Nephron progenitor cell (in vitro differentiated cells): ENCODE measurements around the gene ZDHHC21.

Source experiments
- DNase-seq: peaks from one replicate; pipeline ENCODE4 v3.0.0; 2021
- H3K27ac Mint-ChIP-seq: 2 replicates; pipeline ENCODE4 v1.8.0; 2021; ENCODE audit warnings: mild to moderate bottlenecking, moderate library complexity, mixed read lengths
- H3K27me3 Mint-ChIP-seq: 2 replicates; pipeline ENCODE4 v1.8.0; 2021; ENCODE audit warnings: mild to moderate bottlenecking, low read depth, mixed read lengths; ENCODE audit not compliant: poor library complexity
- H3K36me3 Mint-ChIP-seq: 2 replicates; pipeline ENCODE4 v1.8.0; 2021; ENCODE audit warnings: low read depth, mixed read lengths
- H3K4me1 Mint-ChIP-seq: 2 replicates; pipeline ENCODE4 v1.8.0; 2021; ENCODE audit warnings: mixed read lengths
- H3K4me3 Mint-ChIP-seq: 2 replicates; pipeline ENCODE4 v1.8.0; 2021; ENCODE audit warnings: mild to moderate bottlenecking, moderate library complexity, mixed read lengths
- H3K9me3 Mint-ChIP-seq: 2 replicates; pipeline ENCODE4 v1.8.0; 2021; ENCODE audit warnings: mild to moderate bottlenecking, moderate library complexity, mixed read lengths
- TF ChIP-seq, protein P1 (sequence below): fragments of 200-600 bp; sonication (generic); IDR thresholded peaks from 2 replicates; pipeline ENCODE4 v1.5.0; 2021; ENCODE audit warnings: antibody characterized with exemption

ZDHHC21 gene

DNA sequence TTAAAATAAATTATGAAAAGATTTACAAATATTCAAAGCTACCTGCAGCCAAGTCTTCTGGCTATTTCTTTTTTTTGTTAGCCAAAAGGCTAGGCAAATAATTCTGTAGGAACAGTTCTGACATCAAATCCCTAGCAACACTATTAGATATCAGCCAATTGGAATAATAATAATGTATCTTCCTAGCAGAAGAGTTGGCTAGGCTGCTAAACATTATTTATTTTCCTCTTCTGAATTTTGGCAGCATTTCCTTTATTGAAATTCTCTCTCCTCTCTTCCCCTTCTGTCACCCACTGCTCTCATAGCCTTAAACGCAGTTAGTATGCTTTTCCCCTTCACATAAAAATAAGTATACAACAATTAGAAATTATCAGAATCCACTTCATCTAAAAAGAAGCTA is 42.6 kb downstream of the ZDHHC21 start:
- Mint-ChIP-seq H3K36me3 (peaks cover 28% of the 10 kb centered on the region), H3K27ac (no peak overlapping the region), H3K27me3 (no peaks in the 10 kb centered on the region), H3K4me1 (no peaks in the 10 kb centered on the region), H3K9me3 (peaks cover 22% of the 10 kb centered on the region), H3K4me3 (no peak overlapping the region)
- TF ChIP-seq, protein P1, sequence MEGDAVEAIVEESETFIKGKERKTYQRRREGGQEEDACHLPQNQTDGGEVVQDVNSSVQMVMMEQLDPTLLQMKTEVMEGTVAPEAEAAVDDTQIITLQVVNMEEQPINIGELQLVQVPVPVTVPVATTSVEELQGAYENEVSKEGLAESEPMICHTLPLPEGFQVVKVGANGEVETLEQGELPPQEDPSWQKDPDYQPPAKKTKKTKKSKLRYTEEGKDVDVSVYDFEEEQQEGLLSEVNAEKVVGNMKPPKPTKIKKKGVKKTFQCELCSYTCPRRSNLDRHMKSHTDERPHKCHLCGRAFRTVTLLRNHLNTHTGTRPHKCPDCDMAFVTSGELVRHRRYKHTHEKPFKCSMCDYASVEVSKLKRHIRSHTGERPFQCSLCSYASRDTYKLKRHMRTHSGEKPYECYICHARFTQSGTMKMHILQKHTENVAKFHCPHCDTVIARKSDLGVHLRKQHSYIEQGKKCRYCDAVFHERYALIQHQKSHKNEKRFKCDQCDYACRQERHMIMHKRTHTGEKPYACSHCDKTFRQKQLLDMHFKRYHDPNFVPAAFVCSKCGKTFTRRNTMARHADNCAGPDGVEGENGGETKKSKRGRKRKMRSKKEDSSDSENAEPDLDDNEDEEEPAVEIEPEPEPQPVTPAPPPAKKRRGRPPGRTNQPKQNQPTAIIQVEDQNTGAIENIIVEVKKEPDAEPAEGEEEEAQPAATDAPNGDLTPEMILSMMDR = no peak
- DNase-seq = no peak

DNA sequence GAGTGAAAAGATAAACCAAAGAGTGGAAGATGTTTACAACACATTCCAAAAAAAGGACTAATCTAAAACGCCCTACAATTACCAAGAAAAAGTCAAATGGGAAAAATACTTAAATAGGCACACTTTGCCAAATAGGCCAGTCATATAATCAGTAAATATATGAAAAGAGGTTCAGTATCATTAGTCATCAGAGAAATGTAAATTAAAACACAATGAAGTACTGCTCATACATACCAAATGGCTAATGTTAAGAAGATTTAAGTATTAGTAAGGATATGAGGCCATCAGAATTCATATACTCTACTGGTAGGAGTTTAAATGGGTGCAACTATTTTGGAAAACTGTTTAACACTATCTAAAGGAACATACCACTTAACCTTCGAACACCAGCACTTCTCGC is 47.6 kb downstream of the ZDHHC21 start:
- Mint-ChIP-seq H3K27ac (no peak overlapping the region), H3K4me3 (no peak overlapping the region), H3K36me3 (peaks cover 11% of the 10 kb centered on the region), H3K27me3 (no peaks in the 10 kb centered on the region), H3K4me1 (no peaks in the 10 kb centered on the region), H3K9me3 (no peaks in the 10 kb centered on the region)
- DNase-seq = no peak
- TF ChIP-seq, protein P1 = no peak

DNA sequence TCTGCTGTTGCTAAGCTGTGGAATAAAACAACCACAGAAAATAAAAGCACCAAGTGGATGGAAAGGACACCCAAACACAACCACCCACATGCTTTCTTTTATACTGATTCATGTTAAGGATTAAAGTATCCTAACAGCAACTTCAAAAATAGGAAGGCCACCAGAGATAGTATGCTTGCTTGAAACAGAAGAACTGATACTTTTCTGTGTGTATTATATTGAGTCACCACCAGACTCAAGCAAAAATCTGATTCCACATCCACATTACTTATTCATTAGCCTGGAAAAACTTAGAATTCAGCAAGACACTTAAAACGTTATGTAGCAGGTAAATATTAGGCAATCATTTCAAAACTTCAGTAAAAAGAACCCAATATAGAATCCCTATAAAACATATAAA is 52.3 kb downstream of the ZDHHC21 start:
- Mint-ChIP-seq H3K4me1 (no peaks in the 10 kb centered on the region), H3K4me3 (no peak overlapping the region), H3K9me3 (no peaks in the 10 kb centered on the region), H3K36me3 (peaks cover 21% of the 10 kb centered on the region), H3K27me3 (no peaks in the 10 kb centered on the region), H3K27ac (no peak overlapping the region)
- no peak for DNase-seq
- TF ChIP-seq, protein P1 = no peak

DNA sequence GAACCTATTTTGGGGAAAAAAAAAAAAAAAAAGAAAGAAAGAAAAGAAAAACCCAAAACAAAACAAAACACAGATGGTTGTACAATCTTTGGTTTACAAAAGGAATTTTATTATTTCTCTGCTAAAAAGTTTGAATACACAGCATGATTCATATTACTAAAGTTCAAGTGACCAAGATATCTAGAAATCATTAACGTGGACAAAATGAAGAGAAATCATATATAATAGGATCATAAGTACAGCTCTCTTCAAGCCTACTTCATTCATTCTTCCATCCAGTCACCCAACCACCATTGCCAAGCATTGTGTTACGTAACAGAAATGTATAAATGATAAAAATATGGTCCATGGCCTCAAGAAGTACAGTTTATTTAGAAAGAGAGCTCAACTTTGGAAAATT is 52.9 kb downstream of the ZDHHC21 start:
- TF ChIP-seq, protein P1 = no peak
- Mint-ChIP-seq H3K4me1 (no peaks in the 10 kb centered on the region), H3K36me3 (peaks cover 21% of the 10 kb centered on the region), H3K9me3 (no peaks in the 10 kb centered on the region), H3K4me3 (no peak overlapping the region), H3K27ac (peak overlapping the region; percentile 1), H3K27me3 (no peaks in the 10 kb centered on the region)
- DNase-seq = no peak

DNA sequence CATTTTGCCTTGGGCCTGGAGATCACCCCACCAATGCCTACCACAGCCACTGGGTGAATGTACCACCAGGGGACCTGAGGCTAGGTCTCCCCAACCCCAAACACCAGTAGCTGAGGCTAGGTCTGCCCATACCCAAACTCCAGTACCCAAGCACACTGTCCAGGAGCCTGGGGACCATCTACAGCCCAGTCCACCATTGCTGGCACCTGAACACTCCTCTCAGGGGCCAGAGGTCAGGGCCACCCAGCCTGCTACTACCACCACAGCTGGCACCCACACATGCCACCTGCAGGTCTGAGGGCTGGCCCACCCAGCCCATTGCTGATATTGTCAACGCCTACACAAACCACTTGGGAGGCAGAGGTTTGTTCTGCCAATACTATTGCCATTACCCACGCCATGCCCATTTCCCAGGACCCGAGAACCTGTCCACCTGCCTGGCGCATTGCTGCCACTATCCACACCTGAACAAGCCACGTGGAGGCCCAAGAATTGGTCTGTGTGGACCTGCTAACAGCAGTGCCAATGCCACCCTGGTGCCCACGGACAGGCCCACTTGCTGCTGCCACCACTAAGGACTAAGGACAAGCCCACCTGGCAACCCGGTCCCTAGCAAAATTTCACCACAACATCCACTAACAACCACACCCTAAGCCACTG is 59.2 kb downstream of the ZDHHC21 start:
- Mint-ChIP-seq H3K4me3 (no peak overlapping the region), H3K27me3 (no peaks in the 10 kb centered on the region), H3K36me3 (peaks cover 51% of the 10 kb centered on the region), H3K4me1 (no peaks in the 10 kb centered on the region), H3K27ac (no peak overlapping the region), H3K9me3 (peaks cover 21% of the 10 kb centered on the region)
- TF ChIP-seq, protein P1 = no peak
- no peak for DNase-seq

DNA sequence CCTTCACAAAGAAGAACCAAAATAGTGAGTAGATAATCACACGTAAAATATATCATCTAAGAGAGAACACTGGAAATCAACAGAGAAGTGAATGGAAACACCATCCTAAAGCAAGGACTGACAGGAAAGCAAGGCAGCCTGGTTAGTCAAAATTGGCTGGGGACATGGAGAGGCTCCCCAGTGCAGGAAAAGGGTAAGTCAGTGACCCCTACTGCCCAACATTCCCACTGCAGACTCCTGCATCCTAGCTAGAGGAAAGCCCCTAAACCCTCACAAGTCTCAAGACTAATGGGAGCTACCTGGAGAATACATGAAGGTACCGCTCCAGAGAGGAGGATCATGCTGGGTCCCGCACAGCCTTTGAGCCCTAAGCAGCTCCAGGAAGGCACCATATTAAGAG is 60.1 kb downstream of the ZDHHC21 start:
- Mint-ChIP-seq H3K27me3 (no peaks in the 10 kb centered on the region), H3K27ac (no peak overlapping the region), H3K9me3 (peaks cover 21% of the 10 kb centered on the region), H3K4me1 (no peaks in the 10 kb centered on the region), H3K4me3 (no peak overlapping the region), H3K36me3 (peaks cover 47% of the 10 kb centered on the region)
- no peak for DNase-seq
- TF ChIP-seq, protein P1 = no peak
